Astrocyte (in vitro differentiated cells and primary cell): ENCODE data around the gene SON.

Source experiments
- CTCF ChIP-seq: IDR thresholded peaks from 2 replicates; pipeline ENCODE4 v1.5.1; 2011; ENCODE audit warnings: low read depth, mild to moderate bottlenecking, inconsistent platforms, low read length, moderate library complexity; ENCODE audit not compliant: insufficient read depth
- EZH2 ChIP-seq: IDR thresholded peaks from 2 replicates; pipeline ENCODE4 v1.6.1; 2012; ENCODE audit warnings: mild to moderate bottlenecking, low read length, inconsistent platforms; ENCODE audit not compliant: insufficient read depth

GRCh38 chr21:33572350-33572749 is 29.5 kb downstream of the SON start:
- TF ChIP-seq CTCF (no peak), EZH2 (no peak)
